ENCODE measurements around the gene TIPIN. TPM values are rescaled to one million over a fixed set of nuclear protein-coding genes. Genes with fewer than 3 reads are reported as not detected.
"Not testable (repeated sequence)": the region's sequence is repeated elsewhere in the genome, so short reads cannot be mapped to it uniquely, and the experiment has no call there.

TIPIN gene
- total RNA-seq, 4 donors from 2014 or later: 2.2 to 4.0 (median 2.5) TPM; not detected in 1

GRCh38 chr15:66400351-66400774, 43.9 kb upstream of the TIPIN start:
- in situ Hi-C loops (cut with MboI; ENCODE audit: low pct_ligation_motif_present in 1 of 4, low pct_unique_long_range_greater_than_20kb in 1 of 4, low sequenced_read_pairs in 3 of 4): no loop called here
- DNase-seq: no peak
- Histone ChIP-seq H3K4me1 (peaks cover 0 to 23% (median 6%) of the 10 kb centered on the region in 4 donors), H3K36me3 (no peaks in the 10 kb centered on the region), H3K27ac (no peak overlapping the region), H3K27me3 (no peaks in the 10 kb centered on the region), H3K9me3 (no peaks in the 10 kb centered on the region), H3K4me3 (no peak overlapping the region)
- intact Hi-C loops (cut with DNase I; ENCODE audit: low total_unique reads): no loop called here
- WGBS, 2 donors (ENCODE audit: low coverage in 1 of 2): 77 to 90% methylated on average over 3 of the region's 3 CpGs
- no peak for TF ChIP-seq CTCF (IDR thresholded peaks at IDR 0.05)
- no peak for TF ChIP-seq EP300 (IDR thresholded peaks at IDR 0.05; ENCODE audit: low read depth)
- TF ChIP-seq POLR2A (IDR thresholded peaks at IDR 0.05): no peak
- TF ChIP-seq POLR2AphosphoS5 (IDR thresholded peaks at IDR 0.05): no peak

DNA sequence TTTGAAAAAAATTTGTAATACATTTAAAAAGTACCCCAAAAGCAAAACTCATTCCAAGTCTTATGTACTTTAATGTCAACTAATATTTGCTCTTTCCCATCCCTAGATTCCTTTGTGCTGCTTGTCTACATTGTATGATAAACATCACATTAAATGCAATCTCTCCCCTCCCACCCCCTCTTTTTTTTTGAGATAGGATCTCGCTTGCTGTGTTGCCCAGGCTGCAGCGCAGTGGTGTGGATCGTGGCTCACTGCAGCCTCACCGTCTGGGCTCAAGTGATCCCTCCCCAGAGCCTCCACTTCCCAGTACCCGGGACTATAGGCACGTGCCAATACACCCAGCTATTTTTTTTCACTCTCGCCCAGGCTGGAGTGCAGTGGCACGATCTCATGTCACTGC, 42.8 kb upstream of the TIPIN start:
- TF ChIP-seq POLR2A (IDR thresholded peaks at IDR 0.05) (no peak), CTCF (IDR thresholded peaks at IDR 0.05) (no peak)
- WGBS, 2 donors (ENCODE audit: low coverage in 1 of 2): 90 to 93% methylated on average over 4 to 8 of the region's 8 CpGs
- Histone ChIP-seq H3K9me3 (no peaks in the 10 kb centered on the region), H3K36me3 (no peaks in the 10 kb centered on the region), H3K4me3 (no peak overlapping the region), H3K27ac (no peak overlapping the region), H3K27me3 (no peaks in the 10 kb centered on the region), H3K4me1 (peaks cover 0 to 21% (median 6%) of the 10 kb centered on the region in 4 donors)
- intact Hi-C loops (cut with DNase I; ENCODE audit: low total_unique reads) (no loop called here), in situ Hi-C loops (cut with MboI; ENCODE audit: low pct_ligation_motif_present in 1 of 4, low pct_unique_long_range_greater_than_20kb in 1 of 4, low sequenced_read_pairs in 3 of 4) (loop anchor here in 1 of 4 donors (25.0 kb wide), 1 partner anchor 88 kb away; the partner anchor contains the start of gene SNAPC5)
- DNase-seq: no peak

GRCh38 chr15:66394915-66395314, 38.4 kb upstream of the TIPIN start:
- H3K36me3 ChIP-seq: no peaks in the 10 kb centered on the region
- H3K27ac ChIP-seq: no peak overlapping the region
- H3K27me3 ChIP-seq: no peaks in the 10 kb centered on the region
- no peak overlapping the region for H3K4me3 ChIP-seq
- no peak for DNase-seq
- no peak for TF ChIP-seq EP300 (IDR thresholded peaks at IDR 0.05; ENCODE audit: low read depth)
- TF ChIP-seq POLR2AphosphoS5 (IDR thresholded peaks at IDR 0.05): no peak
- TF ChIP-seq POLR2A (IDR thresholded peaks at IDR 0.05): no peak
- TF ChIP-seq CTCF (IDR thresholded peaks at IDR 0.05): no peak
- no peaks in the 10 kb centered on the region for H3K9me3 ChIP-seq
- in situ Hi-C loops (cut with MboI; ENCODE audit: low pct_ligation_motif_present in 1 of 4, low pct_unique_long_range_greater_than_20kb in 1 of 4, low sequenced_read_pairs in 3 of 4) (loop anchor here in 1 of 4 donors (25.0 kb wide), 1 partner anchor 92 kb away; the partner anchor contains the start of gene SNAPC5), intact Hi-C loops (cut with DNase I; ENCODE audit: low total_unique reads) (no loop called here)
- 96 to 100% methylated on average over 1 of the region's 1 CpG for WGBS, 2 donors (ENCODE audit: low coverage in 1 of 2)
- peaks cover 0 to 18% (median 4%) of the 10 kb centered on the region in 4 donors for H3K4me1 ChIP-seq

- no peak overlapping the region for H3K27ac ChIP-seq
- no peak overlapping the region for H3K4me3 ChIP-seq
- H3K9me3 ChIP-seq: no peaks in the 10 kb centered on the region
- intact Hi-C loops (cut with DNase I; ENCODE audit: low total_unique reads): no loop called here
- in situ Hi-C loops (cut with MboI; ENCODE audit: low pct_ligation_motif_present in 1 of 4, low pct_unique_long_range_greater_than_20kb in 1 of 4, low sequenced_read_pairs in 3 of 4): loop anchor here in 1 of 4 donors (25.0 kb wide), 1 partner anchor 93 kb away; the partner anchor contains the start of gene SNAPC5
- DNase-seq: no peak
- no peaks in the 10 kb centered on the region for H3K36me3 ChIP-seq
- peaks cover 0 to 22% (median 4%) of the 10 kb centered on the region in 4 donors for H3K4me1 ChIP-seq
- 100% methylated on average over 1 of the region's 1 CpG; no CpG with 5 or more reads in 1 of the 2 donors for WGBS, 2 donors (ENCODE audit: low coverage in 1 of 2)
- H3K27me3 ChIP-seq: no peaks in the 10 kb centered on the region
- TF ChIP-seq POLR2AphosphoS5 (IDR thresholded peaks at IDR 0.05) (no peak), CTCF (IDR thresholded peaks at IDR 0.05) (no peak)
These were observed 38.0 kb upstream of the TIPIN start for GRCh38 chr15:66394472-66394871.

- 90 to 100% methylated on average over 1 of the region's 1 CpG for WGBS, 2 donors (ENCODE audit: low coverage in 1 of 2)
- H3K4me3 ChIP-seq; intact Hi-C loops (cut with DNase I; ENCODE audit: low total_unique reads): not testable (repeated sequence)
These were observed 36.6 kb upstream of the TIPIN start for GRCh38 chr15:66393037-66393436.

More at GRCh38 chr15:66393037-66393436, 36.6 kb upstream of the TIPIN start:
- not testable (repeated sequence) for H3K27ac ChIP-seq, H3K36me3 ChIP-seq, H3K9me3 ChIP-seq, DNase-seq, H3K27me3 ChIP-seq
- peaks cover 5 to 34% (median 10%) of the 10 kb centered on the region in 4 donors for H3K4me1 ChIP-seq
- in situ Hi-C loops (cut with MboI; ENCODE audit: low pct_ligation_motif_present in 1 of 4, low pct_unique_long_range_greater_than_20kb in 1 of 4, low sequenced_read_pairs in 3 of 4): loop anchor here in 1 of 4 donors (25.0 kb wide), 1 partner anchor 94 kb away; the partner anchor contains the start of gene SNAPC5

Measured in transverse colon (tissue), 4 donors.